Left lobe of liver (tissue), 2 donors: Measurements from ENCODE around the gene EPHA2. TPM values are rescaled to one million over a fixed set of nuclear protein-coding genes. Genes with fewer than 3 reads are reported as not detected.
A peak's percentile ranks its signal among the peaks of the same experiment; 100 is the strongest.

Experiments
- ATAC-seq: fragments of 200-7000 bp; cut with Tn5 transposase; one replicate; pipeline ENCODE4 v1.9.1; 2020; ENCODE audit warnings: mild to moderate bottlenecking, moderate library complexity
- DNase-seq: peaks from one replicate; pipeline ENCODE4 v3.0.0-alpha.2; 2020; ENCODE audit warnings: low spot score
- total RNA-seq: library from RNA; stranded (reverse); gene quantifications from one replicate; pipeline ENCODE4 v1.2.1, GENCODE V29; 2021
- donor health status: DM: no; HTN: no; CAD: no; lungs with moderate emphysema.
- donor health status: DM: no; HTN: yes; CAD: no.

The EPHA2 gene
- total RNA-seq, 1 donor from 2014 or later = 6.5 TPM

- DNase-seq = no peak
- ATAC-seq = no peak
These were observed 4.5 kb downstream of the EPHA2 start for GRCh38 chr1:16151196-16151994.

GRCh38 chr1:16150508-16150907, 5.4 kb downstream of the EPHA2 start:
- ATAC-seq (no peak), DNase-seq (no peak)

GRCh38 chr1:16149702-16150488, 6.0 kb downstream of the EPHA2 start:
- no peak for ATAC-seq
- DNase-seq = no peak

- DNase-seq (no peak), ATAC-seq (no peak)
These were observed 6.7 kb downstream of the EPHA2 start for GRCh38 chr1:16149146-16149545.

- no peak for ATAC-seq
- no peak for DNase-seq
These were observed 7.4 kb downstream of the EPHA2 start for GRCh38 chr1:16148329-16149092.

GRCh38 chr1:16147156-16147926, 8.5 kb downstream of the EPHA2 start:
- ATAC-seq (no peak), DNase-seq (no peak)

GRCh38 chr1:16146279-16147155, 9.4 kb downstream of the EPHA2 start:
- DNase-seq = no peak
- no peak for ATAC-seq

GRCh38 chr1:16145662-16146278, 10.1 kb downstream of the EPHA2 start:
- DNase-seq = peak; percentile 71
- peak; percentile 54 for ATAC-seq

GRCh38 chr1:16145030-16145661, 10.7 kb downstream of the EPHA2 start:
- peak; percentile 79 for ATAC-seq
- peak; percentile 91 for DNase-seq

- no peak for ATAC-seq
- DNase-seq = no peak
These were observed 11.4 kb downstream of the EPHA2 start for GRCh38 chr1:16144325-16145029.

- ATAC-seq (peak; percentile 73), DNase-seq (peak; percentile 93)
These were observed 12.1 kb downstream of the EPHA2 start for GRCh38 chr1:16143566-16144324.

- ATAC-seq = no peak
These were observed 12.8 kb downstream of the EPHA2 start for GRCh38 chr1:16143005-16143565.

GRCh38 chr1:16142383-16142995, 13.4 kb downstream of the EPHA2 start:
- DNase-seq (no peak), ATAC-seq (no peak)

More at GRCh38 chr1:16143005-16143565, 12.8 kb downstream of the EPHA2 start:
- no peak for DNase-seq

- no peak for DNase-seq
- ATAC-seq = no peak
These were observed 14.1 kb downstream of the EPHA2 start for GRCh38 chr1:16141573-16142336.

GRCh38 chr1:16140068-16140596, 15.7 kb downstream of the EPHA2 start:
- no peak for DNase-seq
- no peak for ATAC-seq
